Endodermal cell (in vitro differentiated cells): Measurements from ENCODE around the gene CDK3. TPM values are rescaled to one million over a fixed set of nuclear protein-coding genes. Genes with fewer than 3 reads are reported as not detected.
A peak's percentile ranks its signal among the peaks of the same experiment; 100 is the strongest.
"Not testable (repeated sequence)": the region's sequence is repeated elsewhere in the genome, so short reads cannot be mapped to it uniquely, and the experiment has no call there.

Experiments
- DNase-seq: peaks from one replicate; pipeline ENCODE4 v3.0.0-alpha.2; 2017
- H3K27ac ChIP-seq: 2 replicates; pipeline ENCODE4 v1.5.1; 2013; ENCODE audit warnings: mild to moderate bottlenecking, low read depth, low read length, moderate library complexity
- H3K27me3 ChIP-seq: 2 replicates; pipeline ENCODE4 v1.6.1; 2013; ENCODE audit warnings: mild to moderate bottlenecking, low read length, moderate library complexity; ENCODE audit not compliant: insufficient read depth, control insufficient read depth, poor library complexity, severe bottlenecking
- H3K36me3 ChIP-seq: 2 replicates; pipeline ENCODE4 v1.7.0; 2013; ENCODE audit warnings: mild to moderate bottlenecking, low read length, moderate library complexity; ENCODE audit not compliant: control insufficient read depth, insufficient read depth
- H3K4me1 ChIP-seq: one replicate; pipeline ENCODE4 v1.7.0; 2013; ENCODE audit warnings: low read length; ENCODE audit not compliant: control insufficient read depth, insufficient read depth
- H3K4me3 ChIP-seq: 2 replicates; pipeline ENCODE4 v1.5.1; 2013; ENCODE audit warnings: mild to moderate bottlenecking, low read length, moderate library complexity
- H3K9ac ChIP-seq: 2 replicates; pipeline ENCODE4 v1.6.1; 2013; ENCODE audit warnings: mild to moderate bottlenecking, low read length, moderate library complexity; ENCODE audit not compliant: poor library complexity, severe bottlenecking; ENCODE audit errors: extremely low read depth
- H3K9me3 ChIP-seq: 2 replicates; pipeline ENCODE4 v1.6.1; 2013; ENCODE audit warnings: mild to moderate bottlenecking, low read length, moderate library complexity; ENCODE audit not compliant: control insufficient read depth
- H3K27ac Mint-ChIP-seq: 2 replicates; pipeline ENCODE4 v1.8.0; 2020; ENCODE audit warnings: mixed read lengths
- H3K27me3 Mint-ChIP-seq: 2 replicates; pipeline ENCODE4 v1.8.0; 2021; ENCODE audit warnings: mild to moderate bottlenecking, mixed read lengths; ENCODE audit not compliant: insufficient read depth
- H3K36me3 Mint-ChIP-seq: 2 replicates; pipeline ENCODE4 v1.8.0; 2020; ENCODE audit warnings: low read depth, mixed read lengths
- H3K4me1 Mint-ChIP-seq: 2 replicates; pipeline ENCODE4 v1.8.0; 2020; ENCODE audit warnings: mixed read lengths
- H3K4me3 Mint-ChIP-seq: 2 replicates; pipeline ENCODE4 v1.8.0; 2020; ENCODE audit warnings: mild to moderate bottlenecking, moderate library complexity, mixed read lengths
- H3K9me3 Mint-ChIP-seq: 2 replicates; pipeline ENCODE4 v1.8.0; 2020; ENCODE audit warnings: mild to moderate bottlenecking, mixed read lengths
- CTCF ChIP-seq: fragments of 200-600 bp; sonication (generic); conservative IDR thresholded peaks from 2 replicates; pipeline ENCODE4 v1.5.0; 2021; ENCODE audit warnings: antibody characterized with exemption, mild to moderate bottlenecking
- WGBS, 2 experiments: methylation state at CpG; one replicate each; pipeline versions ENCODE4 v1.1.5 to v1.1.7; 2013; ENCODE audit warnings: missing lambda C conversion rate in 2 of 2, mixed read lengths in 1 of 2; ENCODE audit not compliant: insufficient coverage in 1 of 2, insufficient read length in 1 of 2; 5-methylcytosine and 5-hydroxymethylcytosine counted together
- total RNA-seq, 2 donors: library from RNA; stranded (reverse); fragmentation: NEBNext Ultra II Directional in 1 of 2; extraction: Animal tissue kit (Norgen Biotek cat#: 25700) in 1 of 2; gene quantifications; 2 replicates in 1 of 2; 3 replicates in 1 of 2; pipeline ENCODE4 v1.2.1, GENCODE V29; 2021

Gene CDK3
- total RNA-seq, 2 donors from 2014 or later, result 7.3 to 11.7 TPM

GRCh38 chr17:75959839-75960511, 40.7 kb upstream of the CDK3 start:
- Histone ChIP-seq H3K9ac (no peak overlapping the region), H3K9me3 (peaks cover 5% of the 10 kb centered on the region), H3K36me3 (peaks cover 46% of the 10 kb centered on the region), H3K4me3 (peak overlapping the region; percentile 46), H3K27ac (no peak overlapping the region), H3K27me3 (no peaks in the 10 kb centered on the region), H3K4me1 (peaks cover 12% of the 10 kb centered on the region)
- Mint-ChIP-seq H3K27ac (peak overlapping the region; percentile 65), H3K27me3 (no peaks in the 10 kb centered on the region), H3K36me3 (peaks cover 35% of the 10 kb centered on the region), H3K4me3 (peak overlapping the region; percentile 5), H3K4me1 (peaks cover 17% of the 10 kb centered on the region), H3K9me3 (no peaks in the 10 kb centered on the region)
- DNase-seq, result no peak
- no peak for TF ChIP-seq CTCF
- WGBS, 2 experiments, result 94 to 96% methylated on average over 9 to 11 of the region's 11 CpGs

GRCh38 chr17:75965468-75965867, 35.2 kb upstream of the CDK3 start:
- TF ChIP-seq CTCF, result no peak
- DNase-seq, result no peak

GRCh38 chr17:75969044-75969443, 31.6 kb upstream of the CDK3 start:
- not testable (repeated sequence) for DNase-seq, H3K9me3 Mint-ChIP-seq, H3K27ac Mint-ChIP-seq, H3K9ac ChIP-seq, H3K27ac ChIP-seq, H3K4me3 Mint-ChIP-seq, H3K4me1 ChIP-seq, H3K27me3 Mint-ChIP-seq, H3K4me1 Mint-ChIP-seq, H3K9me3 ChIP-seq, H3K4me3 ChIP-seq, H3K27me3 ChIP-seq
- peaks cover 54% of the 10 kb centered on the region for H3K36me3 Mint-ChIP-seq
- 85 to 92% methylated on average over 3 to 9 of the region's 10 CpGs for WGBS, 2 experiments
- peaks cover 64% of the 10 kb centered on the region for H3K36me3 ChIP-seq

More at GRCh38 chr17:75965468-75965867, 35.2 kb upstream of the CDK3 start:
- Histone ChIP-seq H3K9me3 (no peaks in the 10 kb centered on the region), H3K27me3 (no peaks in the 10 kb centered on the region), H3K36me3 (peaks cover 54% of the 10 kb centered on the region), H3K27ac (no peak overlapping the region), H3K4me3 (no peak overlapping the region), H3K4me1 (no peaks in the 10 kb centered on the region), H3K9ac (no peak overlapping the region)
- Mint-ChIP-seq H3K36me3 (peaks cover 38% of the 10 kb centered on the region), H3K4me1 (peaks cover 1% of the 10 kb centered on the region), H3K27ac (no peak overlapping the region), H3K27me3 (no peaks in the 10 kb centered on the region), H3K4me3 (no peak overlapping the region), H3K9me3 (no peaks in the 10 kb centered on the region)
- WGBS, 2 experiments, result 97% methylated on average over 5 to 6 of the region's 6 CpGs
